ENCODE results near the gene ARID4A.

ARID4A gene

GRCh38 chr14:58276208-58276607, 22.1 kb upstream of the ARID4A start:
- peaks cover 2% of the 10 kb centered on the region for H3K4me1 ChIP-seq (ENCODE audit: control insufficient read depth, insufficient read depth, low read length, poor library complexity, severe bottlenecking)
- no peak overlapping the region for H3K27ac ChIP-seq (ENCODE audit: low read depth, low read length, severe bottlenecking)
- no peak overlapping the region for H3K4me3 ChIP-seq (ENCODE audit: extremely low read depth, insufficient read depth, low read length, poor library complexity, severe bottlenecking)
- H3K9me3 ChIP-seq (ENCODE audit: control insufficient read depth, low read length): no peaks in the 10 kb centered on the region
- WGBS, 2 experiments (ENCODE audit: insufficient coverage in 2 of 2): no CpG with 5 or more reads among the region's 1 CpG
- H3K36me3 ChIP-seq (ENCODE audit: control insufficient read depth, insufficient read depth, low read length): peaks cover 51% of the 10 kb centered on the region

GRCh38 chr14:58278177-58278576, 20.2 kb upstream of the ARID4A start:
- H3K36me3 ChIP-seq (ENCODE audit: control insufficient read depth, insufficient read depth, low read length): peaks cover 47% of the 10 kb centered on the region
- H3K4me1 ChIP-seq (ENCODE audit: control insufficient read depth, insufficient read depth, low read length, poor library complexity, severe bottlenecking): peaks cover 7% of the 10 kb centered on the region
- WGBS, 2 experiments (ENCODE audit: insufficient coverage in 2 of 2): 91 to 100% methylated on average over 5 to 6 of the region's 8 CpGs
- H3K4me3 ChIP-seq (ENCODE audit: extremely low read depth, insufficient read depth, low read length, poor library complexity, severe bottlenecking): no peak overlapping the region
- H3K27ac ChIP-seq (ENCODE audit: low read depth, low read length, severe bottlenecking): no peak overlapping the region
- no peaks in the 10 kb centered on the region for H3K9me3 ChIP-seq (ENCODE audit: control insufficient read depth, low read length)

GRCh38 chr14:58280954-58281787, 17.2 kb upstream of the ARID4A start:
- Histone ChIP-seq H3K4me1 (ENCODE audit: control insufficient read depth, insufficient read depth, low read length, poor library complexity, severe bottlenecking) (peaks cover 7% of the 10 kb centered on the region), H3K27ac (ENCODE audit: low read depth, low read length, severe bottlenecking) (peak overlapping the region; percentile 7), H3K4me3 (ENCODE audit: extremely low read depth, insufficient read depth, low read length, poor library complexity, severe bottlenecking) (no peak overlapping the region), H3K36me3 (ENCODE audit: control insufficient read depth, insufficient read depth, low read length) (peaks cover 69% of the 10 kb centered on the region), H3K9me3 (ENCODE audit: control insufficient read depth, low read length) (no peaks in the 10 kb centered on the region)
- 80 to 96% methylated on average over 4 of the region's 4 CpGs for WGBS, 2 experiments (ENCODE audit: insufficient coverage in 2 of 2)

GRCh38 chr14:58281969-58282368, 16.4 kb upstream of the ARID4A start:
- Histone ChIP-seq H3K27ac (ENCODE audit: low read depth, low read length, severe bottlenecking) (peak overlapping the region; percentile 7), H3K4me3 (ENCODE audit: extremely low read depth, insufficient read depth, low read length, poor library complexity, severe bottlenecking) (no peak overlapping the region), H3K9me3 (ENCODE audit: control insufficient read depth, low read length) (no peaks in the 10 kb centered on the region), H3K36me3 (ENCODE audit: control insufficient read depth, insufficient read depth, low read length) (peaks cover 77% of the 10 kb centered on the region), H3K4me1 (ENCODE audit: control insufficient read depth, insufficient read depth, low read length, poor library complexity, severe bottlenecking) (peaks cover 7% of the 10 kb centered on the region)
- no CpG with 5 or more reads among the region's 3 CpGs for whole genome bisulfite sequencing, 2 experiments (ENCODE audit: insufficient coverage in 2 of 2)

DNA sequence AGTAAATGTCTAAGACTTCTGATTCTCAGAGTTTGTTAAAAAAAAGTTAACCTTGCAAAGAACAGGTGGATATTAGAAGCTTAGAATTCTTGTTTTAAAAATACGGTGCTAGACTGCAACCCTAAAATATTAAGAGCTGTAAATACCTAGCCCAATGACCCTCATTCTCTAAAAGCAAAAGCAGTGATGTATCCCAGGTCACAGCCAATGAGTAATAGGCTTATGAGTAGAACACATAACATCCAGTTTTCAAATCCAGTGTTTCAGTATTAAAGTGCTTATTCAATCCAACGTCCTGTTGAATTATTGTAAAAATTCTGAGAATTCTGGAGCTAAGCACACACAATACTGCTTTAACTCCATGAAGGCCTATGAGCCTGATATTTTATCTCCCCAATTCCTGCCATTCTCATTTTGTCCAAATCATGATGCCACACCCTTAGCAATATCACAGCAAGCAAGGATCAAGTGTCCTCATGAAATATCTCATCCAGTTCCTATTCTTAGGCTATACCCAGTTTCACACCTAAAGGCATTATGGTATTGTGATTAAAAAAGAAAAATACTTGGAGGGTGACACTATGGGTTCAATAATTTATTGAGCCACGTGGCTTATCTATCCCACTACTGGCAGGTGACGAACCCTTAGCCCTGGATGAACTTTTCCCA, 15.3 kb upstream of the ARID4A start:
- Histone ChIP-seq H3K4me1 (ENCODE audit: control insufficient read depth, insufficient read depth, low read length, poor library complexity, severe bottlenecking) (peaks cover 7% of the 10 kb centered on the region), H3K4me3 (ENCODE audit: extremely low read depth, insufficient read depth, low read length, poor library complexity, severe bottlenecking) (no peak overlapping the region), H3K36me3 (ENCODE audit: control insufficient read depth, insufficient read depth, low read length) (peaks cover 76% of the 10 kb centered on the region), H3K9me3 (ENCODE audit: control insufficient read depth, low read length) (no peaks in the 10 kb centered on the region), H3K27ac (ENCODE audit: low read depth, low read length, severe bottlenecking) (no peak overlapping the region)
- WGBS, 2 experiments (ENCODE audit: insufficient coverage in 2 of 2): 92% methylated on average over 2 of the region's 4 CpGs; no CpG with 5 or more reads in 1 of the 2 experiments

DNA sequence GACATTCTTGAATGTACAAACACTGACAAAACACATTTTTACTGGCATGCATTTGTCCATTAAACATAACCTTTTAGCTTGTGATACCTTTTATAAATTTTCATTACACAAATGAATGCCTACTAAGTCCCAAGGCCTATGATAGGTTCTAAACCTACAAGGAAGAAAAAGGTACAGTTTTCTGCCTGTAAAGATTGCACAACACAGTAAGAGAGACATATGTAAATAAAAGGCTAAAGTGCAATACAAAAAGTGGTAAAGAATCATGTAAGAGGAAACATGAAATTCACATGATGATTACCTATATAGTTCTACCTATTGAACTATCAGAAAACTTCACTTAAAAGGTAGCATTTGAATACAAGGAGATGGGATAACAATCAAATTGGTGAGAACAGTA, 14.6 kb upstream of the ARID4A start:
- Histone ChIP-seq H3K27ac (ENCODE audit: low read depth, low read length, severe bottlenecking) (no peak overlapping the region), H3K4me3 (ENCODE audit: extremely low read depth, insufficient read depth, low read length, poor library complexity, severe bottlenecking) (no peak overlapping the region), H3K9me3 (ENCODE audit: control insufficient read depth, low read length) (no peaks in the 10 kb centered on the region), H3K4me1 (ENCODE audit: control insufficient read depth, insufficient read depth, low read length, poor library complexity, severe bottlenecking) (peaks cover 7% of the 10 kb centered on the region), H3K36me3 (ENCODE audit: control insufficient read depth, insufficient read depth, low read length) (peaks cover 76% of the 10 kb centered on the region)

- H3K36me3 ChIP-seq (ENCODE audit: control insufficient read depth, insufficient read depth, low read length): peaks cover 76% of the 10 kb centered on the region
- H3K4me3 ChIP-seq (ENCODE audit: extremely low read depth, insufficient read depth, low read length, poor library complexity, severe bottlenecking): no peak overlapping the region
- H3K4me1 ChIP-seq (ENCODE audit: control insufficient read depth, insufficient read depth, low read length, poor library complexity, severe bottlenecking): peaks cover 7% of the 10 kb centered on the region
- H3K9me3 ChIP-seq (ENCODE audit: control insufficient read depth, low read length): no peaks in the 10 kb centered on the region
- H3K27ac ChIP-seq (ENCODE audit: low read depth, low read length, severe bottlenecking): no peak overlapping the region
- WGBS, 2 experiments (ENCODE audit: insufficient coverage in 2 of 2): 96 to 99% methylated on average over 3 of the region's 4 CpGs
Observed at GRCh38 chr14:58285132-58285531, 13.2 kb upstream of the ARID4A start.

DNA sequence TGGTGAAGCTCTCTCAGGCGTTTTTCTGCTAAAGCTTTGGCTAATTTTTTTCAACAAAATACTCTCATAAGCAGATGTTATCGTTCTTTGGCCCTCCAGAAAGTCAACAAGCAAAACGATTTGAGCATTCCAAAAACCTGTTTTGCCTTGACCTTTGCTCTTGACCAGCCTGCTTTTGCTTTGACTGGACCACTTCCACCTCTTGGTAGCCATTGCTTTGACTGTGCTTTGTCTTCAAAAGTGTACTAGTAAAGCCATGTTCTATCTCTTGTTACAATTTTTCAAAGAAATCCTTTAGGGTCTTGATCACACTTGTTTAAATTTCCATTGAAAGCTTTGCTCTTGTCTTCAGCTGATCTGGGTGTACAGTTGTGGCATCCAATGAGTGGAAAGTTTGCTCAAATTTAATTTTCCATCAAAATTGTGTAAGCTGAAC, 10.7 kb upstream of the ARID4A start:
- Histone ChIP-seq H3K27ac (ENCODE audit: low read depth, low read length, severe bottlenecking) (no peak overlapping the region), H3K4me3 (ENCODE audit: extremely low read depth, insufficient read depth, low read length, poor library complexity, severe bottlenecking) (no peak overlapping the region), H3K36me3 (ENCODE audit: control insufficient read depth, insufficient read depth, low read length) (peaks cover 92% of the 10 kb centered on the region), H3K4me1 (ENCODE audit: control insufficient read depth, insufficient read depth, low read length, poor library complexity, severe bottlenecking) (no peaks in the 10 kb centered on the region), H3K9me3 (ENCODE audit: control insufficient read depth, low read length) (no peaks in the 10 kb centered on the region)
- 90 to 94% methylated on average over 2 to 3 of the region's 3 CpGs for WGBS, 2 experiments (ENCODE audit: insufficient coverage in 2 of 2)

- H3K9me3 ChIP-seq (ENCODE audit: control insufficient read depth, low read length): no peaks in the 10 kb centered on the region
- H3K27ac ChIP-seq (ENCODE audit: low read depth, low read length, severe bottlenecking): no peak overlapping the region
- peaks cover 92% of the 10 kb centered on the region for H3K36me3 ChIP-seq (ENCODE audit: control insufficient read depth, insufficient read depth, low read length)
- 100% methylated on average over 2 of the region's 3 CpGs for WGBS, 2 experiments (ENCODE audit: insufficient coverage in 2 of 2)
- H3K4me3 ChIP-seq (ENCODE audit: extremely low read depth, insufficient read depth, low read length, poor library complexity, severe bottlenecking): no peak overlapping the region
- H3K4me1 ChIP-seq (ENCODE audit: control insufficient read depth, insufficient read depth, low read length, poor library complexity, severe bottlenecking): no peaks in the 10 kb centered on the region
Observed at GRCh38 chr14:58288106-58288792, 10.1 kb upstream of the ARID4A start.

- peaks cover 85% of the 10 kb centered on the region for H3K36me3 ChIP-seq (ENCODE audit: control insufficient read depth, insufficient read depth, low read length)
- H3K9me3 ChIP-seq (ENCODE audit: control insufficient read depth, low read length): no peaks in the 10 kb centered on the region
- H3K27ac ChIP-seq (ENCODE audit: low read depth, low read length, severe bottlenecking): no peak overlapping the region
- WGBS, 2 experiments (ENCODE audit: insufficient coverage in 2 of 2): 100% methylated on average over 1 of the region's 5 CpGs; no CpG with 5 or more reads in 1 of the 2 experiments
- no peaks in the 10 kb centered on the region for H3K4me1 ChIP-seq (ENCODE audit: control insufficient read depth, insufficient read depth, low read length, poor library complexity, severe bottlenecking)
- no peak overlapping the region for H3K4me3 ChIP-seq (ENCODE audit: extremely low read depth, insufficient read depth, low read length, poor library complexity, severe bottlenecking)
Observed at GRCh38 chr14:58291646-58292045, 6.7 kb upstream of the ARID4A start.

Measured in mesodermal cell (in vitro differentiated cells).